IPS-20b (cell line): ENCODE data around the gene LEKR1.

Experiments used
- H3K27ac ChIP-seq: one replicate; pipeline ENCODE4 v1.5.1; 2013; ENCODE audit warnings: low read length
- H3K27me3 ChIP-seq: 2 replicates; pipeline ENCODE4 v1.6.1; 2013; ENCODE audit warnings: mild to moderate bottlenecking, low read length, inconsistent platforms; ENCODE audit not compliant: insufficient read depth
- H3K36me3 ChIP-seq: 2 replicates; pipeline ENCODE4 v1.6.1; 2013; ENCODE audit warnings: low read depth, mild to moderate bottlenecking, inconsistent platforms, low read length, moderate library complexity; ENCODE audit not compliant: insufficient read depth
- H3K4me1 ChIP-seq: 2 replicates; pipeline ENCODE4 v1.6.1; 2013; ENCODE audit warnings: mild to moderate bottlenecking, control low read depth, inconsistent platforms, low read length, moderate library complexity; ENCODE audit not compliant: insufficient read depth
- H3K4me3 ChIP-seq: 2 replicates; pipeline ENCODE4 v1.5.1; 2013; ENCODE audit warnings: mild to moderate bottlenecking, low read length, inconsistent platforms
- H3K9ac ChIP-seq: 2 replicates; pipeline ENCODE4 v1.6.1; 2013; ENCODE audit warnings: low read depth, mild to moderate bottlenecking, inconsistent platforms, low read length, moderate library complexity
- H3K9me3 ChIP-seq: 2 replicates; pipeline ENCODE4 v1.6.1; 2013; ENCODE audit warnings: mild to moderate bottlenecking, low read depth, low read length, inconsistent platforms; ENCODE audit not compliant: insufficient read depth

The LEKR1 gene

GRCh38 chr3:157089455-157090221 lies 263.5 kb downstream of the LEKR1 start:
- Histone ChIP-seq H3K27ac (no peak overlapping the region), H3K4me1 (peaks cover 28% of the 10 kb centered on the region; the same call in 1 of the 2 replicates), H3K9me3 (no peaks in the 10 kb centered on the region), H3K9ac (no peak overlapping the region), H3K4me3 (no peak overlapping the region; the same call in 1 of the 2 replicates), H3K36me3 (no peaks in the 10 kb centered on the region), H3K27me3 (peaks cover 16% of the 10 kb centered on the region)

GRCh38 chr3:157091083-157091833 lies 265.1 kb downstream of the LEKR1 start:
- H3K9ac ChIP-seq = no peak overlapping the region
- peaks cover 16% of the 10 kb centered on the region for H3K27me3 ChIP-seq
- no peak overlapping the region for H3K27ac ChIP-seq
- no peaks in the 10 kb centered on the region for H3K9me3 ChIP-seq
- peaks cover 28% of the 10 kb centered on the region; the same call in 1 of the 2 replicates for H3K4me1 ChIP-seq
- no peak overlapping the region for H3K4me3 ChIP-seq
- no peaks in the 10 kb centered on the region for H3K36me3 ChIP-seq

DNA sequence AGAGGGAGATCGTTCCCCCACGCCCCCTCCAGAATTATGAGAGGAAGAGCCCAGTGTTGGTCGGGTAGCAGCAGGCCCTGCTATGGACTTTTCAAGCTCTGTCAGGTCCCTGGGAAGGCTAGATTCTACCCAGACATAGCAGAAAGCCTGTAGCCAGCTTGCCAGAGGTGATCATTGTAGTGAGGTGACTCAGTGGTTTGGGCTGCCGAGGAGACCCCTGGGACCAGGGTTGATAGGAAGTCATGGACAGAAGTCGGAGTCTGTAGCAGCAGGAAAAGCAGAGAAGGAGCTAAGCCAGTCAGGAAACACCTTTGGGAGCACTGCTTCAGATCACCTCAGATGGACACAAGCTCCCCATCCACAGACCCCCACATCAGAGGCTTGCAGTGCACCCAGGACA lies 266.1 kb downstream of the LEKR1 start:
- no peak overlapping the region for H3K4me3 ChIP-seq
- H3K9me3 ChIP-seq = no peaks in the 10 kb centered on the region
- no peak overlapping the region for H3K27ac ChIP-seq
- H3K36me3 ChIP-seq = no peaks in the 10 kb centered on the region
- H3K27me3 ChIP-seq = peaks cover 16% of the 10 kb centered on the region
- H3K9ac ChIP-seq = no peak overlapping the region
- peaks cover 24% of the 10 kb centered on the region; the same call in 1 of the 2 replicates for H3K4me1 ChIP-seq

- no peaks in the 10 kb centered on the region for H3K9me3 ChIP-seq
- peaks cover 15% of the 10 kb centered on the region; the same call in 1 of the 2 replicates for H3K4me1 ChIP-seq
- no peak overlapping the region for H3K9ac ChIP-seq
- no peaks in the 10 kb centered on the region for H3K36me3 ChIP-seq
- H3K27me3 ChIP-seq = peaks cover 16% of the 10 kb centered on the region
- H3K27ac ChIP-seq = no peak overlapping the region
- H3K4me3 ChIP-seq = no peak overlapping the region
These were observed 266.9 kb downstream of the LEKR1 start for GRCh38 chr3:157093096-157093495.

GRCh38 chr3:157094301-157094700 lies 268.1 kb downstream of the LEKR1 start:
- H3K4me1 ChIP-seq = peaks cover 11% of the 10 kb centered on the region; the same call in 1 of the 2 replicates
- H3K4me3 ChIP-seq = no peak overlapping the region
- H3K36me3 ChIP-seq = no peaks in the 10 kb centered on the region
- no peak overlapping the region for H3K9ac ChIP-seq
- no peak overlapping the region for H3K27ac ChIP-seq
- H3K27me3 ChIP-seq = peaks cover 15% of the 10 kb centered on the region
- H3K9me3 ChIP-seq = no peaks in the 10 kb centered on the region

DNA sequence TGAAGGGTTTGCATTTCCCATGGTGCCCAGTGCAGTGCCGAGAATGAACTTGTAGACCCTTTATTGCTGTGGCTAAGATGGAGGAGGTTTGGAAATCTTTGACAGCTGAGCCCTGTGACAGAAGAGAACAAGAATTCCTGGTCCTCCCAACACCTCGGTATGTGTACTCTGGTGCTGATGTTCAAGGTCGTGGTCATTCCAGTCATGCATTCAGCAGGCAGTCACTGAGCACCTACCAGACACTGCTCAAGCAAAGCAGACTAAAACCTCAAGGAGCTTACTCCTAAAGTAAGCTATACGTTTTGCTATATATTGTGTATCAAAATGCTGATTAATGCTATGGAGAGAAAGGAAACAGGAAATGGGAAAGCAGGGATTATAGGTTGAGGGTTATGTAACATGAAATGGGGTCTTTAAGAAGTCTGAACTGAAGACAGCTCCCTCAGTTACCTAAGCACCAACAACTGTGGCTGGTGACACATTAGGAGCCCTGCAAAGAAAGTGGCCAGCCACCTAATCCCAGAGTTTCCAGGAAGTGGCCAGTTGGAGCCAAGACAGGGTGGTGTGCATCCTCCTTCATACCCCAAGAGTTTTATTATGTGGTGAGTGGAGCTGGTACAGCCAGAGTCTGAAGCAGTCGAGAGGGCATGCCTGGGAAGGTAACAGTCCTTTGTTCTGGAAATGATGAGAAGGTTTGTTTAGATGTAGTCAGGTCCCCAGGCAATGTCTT lies 268.8 kb downstream of the LEKR1 start:
- H3K27ac ChIP-seq = no peak overlapping the region
- peaks cover 9% of the 10 kb centered on the region for H3K27me3 ChIP-seq
- no peaks in the 10 kb centered on the region for H3K9me3 ChIP-seq
- no peaks in the 10 kb centered on the region for H3K36me3 ChIP-seq
- peaks cover 6% of the 10 kb centered on the region; the same call in 1 of the 2 replicates for H3K4me1 ChIP-seq
- no peak overlapping the region for H3K4me3 ChIP-seq
- H3K9ac ChIP-seq = no peak overlapping the region
